H1 (cell line): ENCODE results near the gene MYH2.

Experiments
- ATF3 ChIP-seq: IDR thresholded peaks from 2 replicates; pipeline ENCODE4 v1.6.1; 2011; ENCODE audit warnings: low read depth, mild to moderate bottlenecking, low read length; ENCODE audit not compliant: insufficient read depth
- CBX8 ChIP-seq: fragments of 300-800, 300-1000 bp; sonication (generic); IDR thresholded peaks from 2 replicates; pipeline ENCODE4 v1.7.1; 2016; ENCODE audit warnings: low read depth, low read length, borderline replicate concordance
- JUN ChIP-seq: IDR thresholded peaks from 2 replicates; pipeline ENCODE4 v1.6.1; 2011; ENCODE audit warnings: low read depth, mild to moderate bottlenecking, improper control_type of control experiment, low read length
- MAX ChIP-seq: IDR thresholded peaks from 2 replicates; pipeline ENCODE4 v1.6.1; 2012; ENCODE audit warnings: inconsistent platforms
- POLR2A ChIP-seq, 2 experiments: IDR thresholded peaks; 1 replicate in 1 of 2; 2 replicates in 1 of 2; pipeline ENCODE4 v1.6.1; 2011; ENCODE audit warnings: low read depth in 2 of 2, low read length in 2 of 2, mild to moderate bottlenecking in 2 of 2; ENCODE audit errors: control extremely low read depth in 1 of 2
- RBBP5 ChIP-seq: IDR thresholded peaks from 2 replicates; pipeline ENCODE4 v1.7.1; 2012; ENCODE audit warnings: low read depth, mild to moderate bottlenecking, inconsistent platforms, low read length, moderate library complexity, borderline replicate concordance
- SIX5 ChIP-seq: IDR thresholded peaks from 2 replicates; pipeline ENCODE4 v1.6.1; 2011; ENCODE audit warnings: mild to moderate bottlenecking, low read depth, low read length
- SUZ12 ChIP-seq: fragments of 200-600 bp; sonication (generic); IDR thresholded peaks from 2 replicates; pipeline ENCODE4 v1.6.1; 2012; ENCODE audit warnings: mild to moderate bottlenecking, inconsistent platforms, low read length, moderate library complexity, mixed read lengths
- TBP ChIP-seq: IDR thresholded peaks from 2 replicates; pipeline ENCODE4 v1.6.1; 2011; ENCODE audit warnings: low read depth, low read length, improper control_type of control experiment
- ZNF274 ChIP-seq: IDR thresholded peaks from 2 replicates; pipeline ENCODE4 v1.7.0; 2012; ENCODE audit warnings: low read length, borderline replicate concordance; ENCODE audit errors: extremely low read depth
- TF ChIP-seq, protein P1 (sequence below), 3 experiments: IDR thresholded peaks; 1 replicate in 2 of 3; 2 replicates in 1 of 3; pipeline versions ENCODE4 v1.5.1 to v1.6.1; 2011; ENCODE audit warnings: low read length in 3 of 3, mild to moderate bottlenecking in 3 of 3, inconsistent platforms in 2 of 3, low read depth in 1 of 3, moderate library complexity in 1 of 3; ENCODE audit not compliant: insufficient read depth in 1 of 3; ENCODE audit errors: control extremely low read depth in 1 of 3
- TF ChIP-seq, protein P2 (sequence below): IDR thresholded peaks from 2 replicates; pipeline ENCODE4 v1.6.1; 2012; ENCODE audit warnings: low read length, inconsistent platforms
- TF ChIP-seq, protein P3 (sequence below): IDR thresholded peaks from 2 replicates; pipeline ENCODE4 v1.6.1; 2012; ENCODE audit warnings: inconsistent platforms

DNA sequence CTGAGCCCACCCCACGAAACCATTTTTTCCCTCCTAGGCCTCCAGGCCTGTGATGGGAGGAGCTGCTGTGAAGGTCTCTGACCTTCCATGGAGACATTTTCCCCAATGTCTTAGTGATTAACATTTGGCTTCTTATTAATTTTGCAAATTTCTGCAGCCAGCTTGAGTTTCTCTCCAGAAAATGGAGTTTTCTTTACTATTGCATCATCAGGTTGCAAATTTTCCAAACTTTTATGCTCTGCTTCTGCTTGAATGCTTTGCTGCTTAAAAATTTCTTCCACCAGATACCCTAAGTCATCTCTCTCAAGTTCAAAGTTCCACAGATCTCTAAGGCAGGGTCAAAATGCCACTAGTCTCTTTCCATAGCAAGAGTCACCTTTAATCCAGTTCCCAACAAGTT lies 67.2 kb downstream of the MYH2 start:
- TF ChIP-seq POLR2A (IDR thresholded peaks at IDR 0.05; ENCODE audit: control extremely low read depth in 1 of 2, low read depth in 2 of 2, low read length in 2 of 2) (no peak), ATF3 (no peak), SUZ12 (no peak), ZNF274 (no peak), RBBP5 (no peak), MAX (no peak), JUN (no peak), SIX5 (no peak), TBP (no peak), CBX8 (no peak)
- TF ChIP-seq, protein P1, sequence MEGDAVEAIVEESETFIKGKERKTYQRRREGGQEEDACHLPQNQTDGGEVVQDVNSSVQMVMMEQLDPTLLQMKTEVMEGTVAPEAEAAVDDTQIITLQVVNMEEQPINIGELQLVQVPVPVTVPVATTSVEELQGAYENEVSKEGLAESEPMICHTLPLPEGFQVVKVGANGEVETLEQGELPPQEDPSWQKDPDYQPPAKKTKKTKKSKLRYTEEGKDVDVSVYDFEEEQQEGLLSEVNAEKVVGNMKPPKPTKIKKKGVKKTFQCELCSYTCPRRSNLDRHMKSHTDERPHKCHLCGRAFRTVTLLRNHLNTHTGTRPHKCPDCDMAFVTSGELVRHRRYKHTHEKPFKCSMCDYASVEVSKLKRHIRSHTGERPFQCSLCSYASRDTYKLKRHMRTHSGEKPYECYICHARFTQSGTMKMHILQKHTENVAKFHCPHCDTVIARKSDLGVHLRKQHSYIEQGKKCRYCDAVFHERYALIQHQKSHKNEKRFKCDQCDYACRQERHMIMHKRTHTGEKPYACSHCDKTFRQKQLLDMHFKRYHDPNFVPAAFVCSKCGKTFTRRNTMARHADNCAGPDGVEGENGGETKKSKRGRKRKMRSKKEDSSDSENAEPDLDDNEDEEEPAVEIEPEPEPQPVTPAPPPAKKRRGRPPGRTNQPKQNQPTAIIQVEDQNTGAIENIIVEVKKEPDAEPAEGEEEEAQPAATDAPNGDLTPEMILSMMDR (IDR thresholded peaks at IDR 0.05; ENCODE audit: control extremely low read depth in 1 of 3, insufficient read depth in 1 of 3, low read depth in 1 of 3, low read length in 3 of 3): no peak
- TF ChIP-seq, protein P2, sequence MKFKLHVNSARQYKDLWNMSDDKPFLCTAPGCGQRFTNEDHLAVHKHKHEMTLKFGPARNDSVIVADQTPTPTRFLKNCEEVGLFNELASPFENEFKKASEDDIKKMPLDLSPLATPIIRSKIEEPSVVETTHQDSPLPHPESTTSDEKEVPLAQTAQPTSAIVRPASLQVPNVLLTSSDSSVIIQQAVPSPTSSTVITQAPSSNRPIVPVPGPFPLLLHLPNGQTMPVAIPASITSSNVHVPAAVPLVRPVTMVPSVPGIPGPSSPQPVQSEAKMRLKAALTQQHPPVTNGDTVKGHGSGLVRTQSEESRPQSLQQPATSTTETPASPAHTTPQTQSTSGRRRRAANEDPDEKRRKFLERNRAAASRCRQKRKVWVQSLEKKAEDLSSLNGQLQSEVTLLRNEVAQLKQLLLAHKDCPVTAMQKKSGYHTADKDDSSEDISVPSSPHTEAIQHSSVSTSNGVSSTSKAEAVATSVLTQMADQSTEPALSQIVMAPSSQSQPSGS: no peak
- TF ChIP-seq, protein P3, sequence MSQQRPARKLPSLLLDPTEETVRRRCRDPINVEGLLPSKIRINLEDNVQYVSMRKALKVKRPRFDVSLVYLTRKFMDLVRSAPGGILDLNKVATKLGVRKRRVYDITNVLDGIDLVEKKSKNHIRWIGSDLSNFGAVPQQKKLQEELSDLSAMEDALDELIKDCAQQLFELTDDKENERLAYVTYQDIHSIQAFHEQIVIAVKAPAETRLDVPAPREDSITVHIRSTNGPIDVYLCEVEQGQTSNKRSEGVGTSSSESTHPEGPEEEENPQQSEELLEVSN: no peak
